H4 (cell line): Measurements from ENCODE around the gene SUSD4. TPM values are rescaled to one million over a fixed set of nuclear protein-coding genes. Genes with fewer than 3 reads are reported as not detected.
A peak's percentile ranks its signal among the peaks of the same experiment; 100 is the strongest.
"Not testable (repeated sequence)": the region's sequence is repeated elsewhere in the genome, so short reads cannot be mapped to it uniquely, and the experiment has no call there.

Experiments
- DNase-seq: peaks from one replicate; pipeline ENCODE4 v3.0.0-alpha.2; 2015; ENCODE audit warnings: low spot score
- total RNA-seq: library from RNA; depleted of rRNA; stranded (reverse); fragments of >200 nt; shearing (Covaris generic); gene quantifications from 2 replicates; pipeline ENCODE4 v1.2.3, GENCODE V29; 2014

The SUSD4 gene
- total RNA-seq, 1 experiment from 2014 or later = 0.14 TPM

DNA sequence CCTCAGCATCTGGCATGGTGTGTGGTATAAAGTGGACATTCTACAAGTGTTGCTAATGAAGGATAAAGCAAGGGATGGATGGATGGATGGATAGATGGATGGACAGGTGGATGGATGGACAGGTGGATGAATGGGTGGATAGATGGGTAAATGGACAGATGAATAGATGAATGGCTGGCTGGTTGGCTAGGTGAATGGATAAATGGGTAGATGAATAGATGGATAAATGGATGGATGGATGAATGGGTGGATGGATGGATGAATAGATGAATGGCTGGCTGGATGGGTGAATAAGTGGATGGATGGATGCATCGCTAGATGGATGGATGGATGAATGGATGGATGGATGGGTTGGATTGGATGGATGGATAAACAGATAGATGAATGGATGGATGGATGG is 66.2 kb downstream of the SUSD4 start:
- no peak for DNase-seq

DNA sequence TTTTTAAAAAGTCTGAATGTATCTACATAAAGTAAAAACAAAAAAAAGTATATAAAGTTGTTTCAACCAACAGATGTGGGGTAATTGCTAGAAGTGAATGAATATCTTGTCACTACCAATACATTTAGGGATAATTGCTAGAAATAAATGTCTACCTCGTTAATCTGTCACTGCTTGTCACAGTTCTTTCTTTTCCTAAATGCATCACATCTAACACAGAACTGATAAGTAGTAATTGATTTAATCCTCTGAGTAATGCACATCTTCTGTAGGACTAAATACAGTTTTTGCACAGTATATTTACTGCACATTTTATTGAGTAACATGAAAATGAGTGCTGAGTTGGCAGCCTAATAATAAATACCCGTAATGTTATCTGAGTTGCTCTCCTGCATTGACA is 72.2 kb downstream of the SUSD4 start:
- DNase-seq = no peak

GRCh38 chr1:223290397-223290796 is 73.6 kb downstream of the SUSD4 start:
- DNase-seq = no peak

- DNase-seq = no peak
Measured at GRCh38 chr1:223289621-223290020, 74.4 kb downstream of the SUSD4 start.

DNA sequence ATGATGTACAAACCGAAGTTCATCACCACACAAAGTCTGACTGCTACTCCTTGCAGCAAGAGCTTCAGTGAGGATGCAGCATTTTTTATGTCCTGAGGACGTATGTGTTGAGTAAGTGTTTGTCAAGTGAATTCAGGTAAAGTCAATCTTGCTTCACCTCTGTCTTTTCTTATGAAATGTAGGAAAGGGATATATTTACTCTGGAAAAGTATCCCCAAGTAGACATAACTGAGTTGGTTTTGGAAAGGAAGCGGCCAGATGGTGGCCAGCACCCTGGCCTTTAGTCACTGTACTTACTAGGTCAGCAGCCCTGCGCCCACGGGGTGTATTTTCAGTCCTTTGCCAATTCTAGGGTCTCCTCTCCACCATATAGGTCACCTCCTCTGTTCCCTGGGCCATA is 75.2 kb downstream of the SUSD4 start:
- no peak for DNase-seq

DNA sequence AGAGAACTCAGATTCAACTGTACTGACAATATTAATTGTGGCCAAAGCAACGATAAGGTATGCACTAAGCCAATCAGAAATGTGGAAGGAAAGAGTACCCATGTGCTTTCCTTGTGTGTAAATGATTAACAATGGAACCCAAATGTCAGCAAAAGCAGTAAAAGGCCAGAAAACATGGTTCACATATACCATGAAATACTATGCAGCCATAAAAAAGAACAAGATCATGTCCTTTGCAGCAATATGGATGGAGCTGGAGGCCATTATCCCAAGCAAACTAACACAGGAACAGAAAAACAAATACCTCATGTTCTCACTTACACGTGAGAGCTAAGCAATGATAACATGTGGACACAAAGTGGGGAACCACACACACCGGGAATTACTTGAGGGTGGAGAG is 78.5 kb downstream of the SUSD4 start:
- DNase-seq = no peak

DNA sequence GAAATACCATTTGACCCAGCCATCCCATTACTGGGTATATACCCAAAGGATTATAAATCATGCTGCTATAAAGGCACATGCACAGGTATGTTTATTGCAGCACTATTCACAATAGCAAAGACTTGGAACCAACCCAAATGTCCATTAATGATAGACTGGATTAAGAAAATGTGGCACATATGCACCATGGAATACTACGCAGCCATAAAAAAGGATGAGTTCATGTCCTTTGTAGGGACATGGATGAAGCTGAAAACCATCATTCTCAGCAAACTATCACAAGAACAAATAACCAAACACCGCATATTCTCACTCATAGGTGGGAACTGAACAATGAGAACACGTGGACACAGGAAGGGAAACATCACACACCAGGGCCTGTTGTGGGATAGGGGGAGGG is 80.3 kb downstream of the SUSD4 start:
- DNase-seq = not testable (repeated sequence)

- DNase-seq = not testable (repeated sequence)
Measured at GRCh38 chr1:223278311-223278710, 85.7 kb downstream of the SUSD4 start.

- DNase-seq = no peak
Measured at GRCh38 chr1:223276029-223276428, 87.9 kb downstream of the SUSD4 start.

- DNase-seq = no peak
Measured at GRCh38 chr1:223273511-223273910, 90.5 kb downstream of the SUSD4 start.

GRCh38 chr1:223271085-223271781 is 92.7 kb downstream of the SUSD4 start:
- DNase-seq = no peak

DNA sequence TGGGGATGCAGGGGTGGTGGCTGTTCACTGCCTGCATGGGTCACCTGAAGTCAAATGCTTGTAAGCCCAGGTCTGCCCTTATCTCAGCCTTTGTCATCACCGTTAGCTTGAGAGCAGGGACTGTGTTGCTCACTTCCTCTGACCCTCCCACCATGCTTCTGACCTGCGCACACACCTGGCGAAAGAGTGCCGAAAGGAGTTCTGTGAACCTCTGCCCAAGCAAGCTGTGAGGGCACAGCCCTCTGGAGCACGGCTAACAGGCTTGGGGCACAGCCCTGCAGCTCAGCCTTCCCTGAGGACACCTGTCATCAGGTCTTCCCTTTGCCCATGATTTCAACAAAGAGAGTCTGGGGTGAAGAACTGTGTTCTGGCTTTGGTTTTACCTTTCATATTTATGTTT is 93.8 kb downstream of the SUSD4 start:
- no peak for DNase-seq

- DNase-seq = no peak
Measured at GRCh38 chr1:223269006-223269405, 95.0 kb downstream of the SUSD4 start.

- no peak for DNase-seq
Measured at GRCh38 chr1:223266632-223267172, 97.3 kb downstream of the SUSD4 start.

DNA sequence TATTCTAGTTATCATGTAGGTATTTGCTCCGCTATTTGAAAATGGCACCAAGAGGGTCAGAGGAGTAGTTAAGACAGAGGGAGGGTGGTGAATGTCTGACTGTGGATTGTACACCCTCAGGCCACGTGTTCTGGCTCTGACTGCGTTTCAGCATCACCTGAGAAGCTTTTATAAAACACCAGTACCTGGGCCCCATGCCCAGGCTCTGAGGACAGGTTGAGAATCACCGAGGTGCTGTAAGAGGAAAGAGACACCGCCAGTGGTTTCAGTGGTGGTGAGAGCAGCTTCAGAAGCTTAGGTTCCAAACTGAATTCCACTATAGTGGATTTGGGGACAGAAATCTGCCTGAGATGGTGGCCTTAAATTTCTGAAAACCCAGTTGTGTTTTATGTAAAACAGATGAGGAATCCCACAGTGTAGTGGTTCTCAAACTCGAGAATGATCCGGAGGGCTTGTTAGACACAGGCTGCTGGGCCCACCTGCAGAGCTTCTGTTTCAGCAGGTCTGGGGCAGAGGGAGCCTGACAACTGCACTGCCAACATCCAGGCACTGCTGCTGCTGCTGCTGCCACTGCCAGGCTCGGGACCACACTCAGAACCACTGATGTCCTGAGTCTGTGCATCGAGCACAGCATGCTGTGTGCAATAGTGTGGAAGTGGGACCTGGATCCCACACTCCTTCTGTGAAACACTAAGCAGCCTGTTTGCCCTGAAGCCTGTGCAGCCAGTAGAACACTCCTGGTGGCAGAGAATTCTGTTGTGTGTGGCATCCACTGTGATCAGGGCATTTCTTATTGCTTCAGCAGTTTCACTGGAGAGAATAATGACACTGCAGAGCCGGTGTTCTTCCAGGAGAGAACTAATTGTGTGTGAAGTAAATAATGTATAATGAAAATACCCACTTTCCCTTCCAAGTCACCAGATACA is 98.7 kb downstream of the SUSD4 start:
- no peak for DNase-seq

DNA sequence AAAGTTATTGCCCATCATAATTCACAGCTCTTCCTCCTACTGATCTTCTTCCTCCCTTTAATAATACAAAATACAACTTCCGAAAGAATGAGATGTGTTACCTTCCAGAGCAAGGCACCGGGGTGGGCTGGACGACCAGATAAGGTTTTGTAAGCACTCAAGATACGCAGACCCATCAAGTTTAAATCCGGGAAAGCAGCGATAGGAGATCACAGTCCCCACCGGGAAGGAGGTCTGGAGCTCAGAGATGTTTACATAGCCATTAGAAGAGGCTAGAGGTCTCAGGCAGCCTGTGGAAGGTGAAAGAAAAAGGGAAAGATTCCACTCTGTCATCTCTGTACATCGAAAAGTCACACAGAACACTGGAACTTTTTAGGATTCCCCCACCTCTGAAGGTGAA is 99.4 kb downstream of the SUSD4 start:
- DNase-seq = no peak

DNA sequence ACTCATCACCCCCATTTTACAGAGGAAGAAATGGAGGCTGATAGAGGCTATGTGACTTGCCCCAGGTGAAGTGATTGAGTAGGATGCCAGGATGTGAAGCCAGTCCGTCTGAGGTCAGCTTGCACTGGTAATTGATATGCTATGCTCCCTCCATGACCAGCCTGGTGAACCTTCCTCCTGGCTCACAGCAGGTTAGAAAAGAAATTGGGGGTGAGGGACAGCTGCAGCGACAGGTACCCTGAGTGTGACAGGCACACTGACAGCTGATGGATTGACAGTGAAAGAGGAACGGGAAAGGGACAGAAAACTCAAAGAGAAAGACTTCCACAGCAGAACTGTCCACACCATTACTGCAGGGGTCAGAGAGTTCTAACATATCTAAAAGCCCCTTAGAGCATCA is 102.1 kb downstream of the SUSD4 start:
- no peak for DNase-seq

GRCh38 chr1:223260712-223261111 is 103.3 kb downstream of the SUSD4 start:
- no peak for DNase-seq

- DNase-seq = no peak
Measured at GRCh38 chr1:223259462-223259861, 104.5 kb downstream of the SUSD4 start.

DNA sequence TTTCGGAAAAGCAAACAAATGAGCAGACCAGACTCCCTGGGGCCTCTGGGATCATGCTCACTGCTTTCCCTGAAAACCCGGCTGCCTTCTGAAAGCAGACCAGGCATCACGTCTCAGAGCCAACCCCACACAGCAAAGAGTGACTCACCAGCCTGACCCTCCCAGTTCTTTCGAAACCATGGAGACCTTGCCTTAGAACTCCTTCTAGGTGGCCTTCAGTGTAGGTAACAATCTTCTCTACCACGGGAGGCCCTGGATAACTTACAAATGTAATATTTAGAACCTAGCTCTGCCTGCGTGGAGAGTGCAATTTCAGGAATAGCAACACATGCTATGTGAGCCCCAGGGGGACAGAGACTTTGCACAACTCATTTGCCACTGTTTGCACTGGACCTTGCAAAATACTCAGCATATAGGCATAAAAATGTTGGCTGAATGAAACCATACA is 105.2 kb downstream of the SUSD4 start:
- peak; percentile 77 for DNase-seq

DNA sequence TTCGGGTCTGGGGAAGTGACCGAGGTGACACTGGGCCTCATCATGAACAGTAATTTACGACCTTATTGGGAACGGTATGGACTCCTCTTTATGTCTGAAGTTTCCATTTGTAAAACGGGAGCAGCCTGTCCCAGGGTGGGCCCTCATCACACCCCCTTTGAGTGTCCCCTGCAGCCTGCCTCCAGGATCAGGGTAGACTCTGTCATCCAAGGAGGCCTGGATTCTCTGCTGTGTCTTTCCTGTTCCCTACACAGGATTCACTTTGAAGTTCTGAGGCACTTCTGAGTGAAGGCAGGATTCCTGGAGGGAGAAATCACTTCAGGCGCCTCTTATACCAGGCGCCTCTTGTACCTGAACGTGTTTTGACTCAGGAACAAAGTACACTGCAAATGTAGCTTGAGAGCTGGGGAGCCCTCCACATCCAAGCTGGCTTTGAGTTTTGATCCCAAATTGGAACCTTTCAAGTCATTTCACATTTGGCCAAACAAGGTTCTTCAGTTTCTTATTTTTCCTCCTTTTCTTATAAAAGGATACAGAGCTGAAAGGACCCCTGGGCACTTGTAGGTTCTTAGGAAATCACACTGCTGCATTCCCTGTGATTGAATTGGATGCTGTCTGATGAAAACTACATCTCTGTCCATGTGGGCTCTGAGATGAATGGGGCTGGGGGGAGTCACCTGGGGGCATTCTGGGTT is 106.0 kb downstream of the SUSD4 start:
- DNase-seq = no peak

DNA sequence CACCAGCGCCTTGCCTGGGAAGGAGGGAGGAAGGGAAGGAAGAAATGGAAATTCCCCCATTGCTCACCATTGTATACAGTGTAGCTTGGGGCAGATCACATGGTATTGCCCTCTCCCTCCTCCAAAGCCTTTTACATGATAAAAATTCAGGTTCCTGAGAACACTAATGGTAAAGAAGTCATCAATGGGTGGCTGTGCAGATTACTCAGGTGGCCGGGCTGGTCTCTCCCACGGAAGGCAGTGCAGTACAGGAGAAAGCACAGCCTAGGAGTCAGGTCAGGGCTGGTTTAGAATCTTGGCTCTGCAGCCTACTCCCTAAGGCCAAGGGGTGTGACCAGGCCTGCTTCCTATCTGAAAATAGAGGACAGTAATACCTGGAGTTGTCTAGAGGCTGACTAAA is 107.9 kb downstream of the SUSD4 start:
- no peak for DNase-seq
